GM21423 (cell line): ENCODE data around the gene TSR3.

Experiments used
- ATAC-seq: cut with Tn5 transposase; IDR thresholded peaks from one replicate; pipeline ENCODE4 v1.9.1; 2021; ENCODE audit warnings: mild to moderate bottlenecking, moderate library complexity; ENCODE audit not compliant: unreplicated experiment

TSR3 gene

GRCh38 chr16:1351582-1352362, at the start of gene TSR3, which contains the start of gene GNPTG:
TSR3 (minus strand) TSS chr16:1351878; CDS start chr16:1351804, 74 bp downstream.
GNPTG (plus strand) TSS chr16:1351931; CDS start chr16:1351966, 35 bp downstream.
- ATAC-seq: peak; percentile 87

DNA sequence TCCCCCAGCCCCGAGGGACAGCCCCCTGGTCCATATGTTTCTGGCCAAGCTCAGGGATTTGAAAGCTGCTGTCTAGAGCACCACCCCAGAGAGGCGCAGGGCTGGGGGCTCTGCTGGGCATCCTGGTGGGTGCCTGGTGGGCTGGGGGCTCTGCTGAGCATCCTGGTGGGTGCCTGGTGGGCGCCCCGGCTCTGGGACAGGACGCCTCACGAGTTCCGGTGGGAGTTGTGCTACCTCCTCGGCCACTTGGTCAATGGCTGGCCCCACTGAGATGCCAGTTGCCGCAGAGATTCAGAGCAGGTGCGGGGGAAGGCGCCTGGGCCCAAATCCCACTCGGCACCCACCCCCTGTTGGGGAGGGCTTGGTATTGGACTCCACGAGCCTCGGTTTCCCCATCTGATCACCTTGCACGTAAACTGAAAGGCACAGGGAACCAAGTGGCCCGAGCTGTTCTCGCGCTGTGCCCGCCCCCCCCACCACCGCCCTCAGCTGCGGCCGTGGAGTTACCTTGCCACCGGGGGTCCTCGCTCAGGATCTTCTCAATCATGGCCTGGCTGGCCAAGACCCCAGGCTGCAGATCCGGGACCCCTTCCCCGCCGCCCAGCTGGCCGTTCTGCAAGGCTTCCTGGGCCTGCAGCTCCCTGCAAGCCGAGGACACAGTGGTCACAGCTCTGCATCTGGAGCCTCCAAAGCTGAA, 49.5 kb upstream of the TSR3 start:
- ATAC-seq: no peak

GRCh38 chr16:1398826-1399581, 47.3 kb upstream of the TSR3 start:
- no peak for ATAC-seq

GRCh38 chr16:1398351-1398750, 46.7 kb upstream of the TSR3 start:
- no peak for ATAC-seq

DNA sequence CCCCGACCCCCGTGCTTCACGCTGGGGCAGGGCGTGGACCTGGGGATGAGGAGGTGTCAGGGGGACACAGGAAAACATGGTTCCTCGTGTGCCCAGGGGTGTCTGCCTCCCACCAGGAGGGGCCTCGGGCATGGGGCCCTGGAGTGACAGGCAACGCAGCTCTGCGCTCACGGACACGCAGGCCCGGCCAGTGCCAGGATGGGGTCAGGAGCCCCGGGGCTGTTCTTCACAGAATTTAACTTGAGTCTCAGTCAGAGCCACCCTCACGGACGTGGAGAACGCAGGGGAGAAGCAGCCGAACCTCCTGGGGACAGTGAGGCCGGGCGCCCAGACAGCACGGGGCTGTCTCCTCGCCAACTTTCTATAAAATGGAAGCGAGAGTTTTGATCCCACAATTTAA, 46.1 kb upstream of the TSR3 start:
- no peak for ATAC-seq

DNA sequence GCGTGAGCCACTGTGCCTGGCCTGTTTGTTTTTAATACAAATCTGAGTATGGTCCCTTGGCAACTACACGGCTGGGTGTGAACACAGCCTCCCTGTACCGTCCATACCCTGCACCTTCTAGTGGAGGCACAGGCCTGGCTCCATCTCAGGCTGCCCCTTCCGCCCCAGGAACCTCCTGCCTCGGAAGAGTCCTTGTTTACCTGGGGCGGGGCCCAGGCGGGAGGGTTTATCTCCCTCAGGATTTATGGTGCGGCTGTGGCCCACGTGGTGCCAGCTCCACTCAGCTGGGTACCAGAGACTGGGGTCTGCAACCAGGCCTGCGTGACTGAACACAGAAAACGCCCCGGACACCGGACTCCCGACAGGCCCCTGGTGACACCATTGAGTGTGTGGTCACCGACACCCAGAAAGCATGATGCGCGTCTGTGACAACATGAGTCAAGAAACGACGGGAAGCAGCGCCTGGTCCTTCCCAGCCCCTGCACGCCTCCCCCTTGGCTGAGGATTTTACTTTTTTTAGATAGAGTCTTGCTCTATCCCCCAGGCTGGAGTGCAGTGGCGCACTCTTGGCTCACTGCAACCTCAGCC, 43.9 kb upstream of the TSR3 start:
- ATAC-seq: no peak

DNA sequence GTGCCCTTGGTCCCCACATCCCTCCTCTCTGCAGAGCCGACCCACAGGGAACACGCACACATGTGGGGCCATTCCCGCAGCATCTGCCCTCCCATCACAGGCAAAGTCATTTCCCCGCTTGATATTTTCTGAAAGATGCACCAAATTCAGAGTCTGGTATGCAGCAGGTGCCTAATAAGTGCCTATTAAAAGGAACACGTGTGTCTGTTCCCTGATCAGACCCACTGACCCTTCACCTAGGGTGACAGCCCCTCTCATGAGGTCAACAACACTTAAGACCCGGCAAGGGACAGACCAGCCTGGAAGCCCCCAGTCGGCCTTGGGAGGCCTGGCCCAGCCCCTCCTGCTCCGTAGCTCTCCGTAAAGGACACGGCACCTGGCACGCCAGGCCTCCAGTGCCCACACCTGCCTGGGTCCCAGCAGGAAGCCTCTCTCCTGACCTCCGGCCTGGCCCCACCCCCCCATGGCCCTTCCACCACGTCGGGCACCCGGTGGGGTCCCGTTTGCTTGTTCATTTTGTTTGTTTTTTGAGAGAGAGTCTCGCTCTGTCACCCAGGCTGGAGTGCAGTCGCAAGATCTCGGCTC, 42.8 kb upstream of the TSR3 start:
- ATAC-seq: no peak

- no peak for ATAC-seq
Observed at GRCh38 chr16:1393613-1394176, 42.0 kb upstream of the TSR3 start.

DNA sequence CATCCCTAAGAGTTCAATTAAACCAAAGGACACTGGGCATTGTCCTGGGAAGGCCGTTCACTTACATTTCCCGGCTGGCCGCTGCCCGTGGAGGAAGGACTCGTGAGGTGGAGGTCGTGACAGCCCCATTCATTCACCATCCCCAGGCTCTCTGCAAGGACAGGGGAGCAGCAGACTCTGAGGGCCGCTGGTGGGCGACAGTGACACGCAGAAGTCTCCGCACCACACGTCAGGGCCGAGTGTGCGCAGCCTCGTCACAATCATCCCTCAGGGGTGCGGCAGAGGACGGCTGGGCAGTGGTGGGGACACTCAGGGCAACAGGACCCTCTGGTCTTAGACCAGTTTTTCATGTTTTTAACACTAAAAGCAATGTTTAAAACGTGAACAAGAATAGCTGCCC, 41.1 kb upstream of the TSR3 start:
- ATAC-seq: no peak

DNA sequence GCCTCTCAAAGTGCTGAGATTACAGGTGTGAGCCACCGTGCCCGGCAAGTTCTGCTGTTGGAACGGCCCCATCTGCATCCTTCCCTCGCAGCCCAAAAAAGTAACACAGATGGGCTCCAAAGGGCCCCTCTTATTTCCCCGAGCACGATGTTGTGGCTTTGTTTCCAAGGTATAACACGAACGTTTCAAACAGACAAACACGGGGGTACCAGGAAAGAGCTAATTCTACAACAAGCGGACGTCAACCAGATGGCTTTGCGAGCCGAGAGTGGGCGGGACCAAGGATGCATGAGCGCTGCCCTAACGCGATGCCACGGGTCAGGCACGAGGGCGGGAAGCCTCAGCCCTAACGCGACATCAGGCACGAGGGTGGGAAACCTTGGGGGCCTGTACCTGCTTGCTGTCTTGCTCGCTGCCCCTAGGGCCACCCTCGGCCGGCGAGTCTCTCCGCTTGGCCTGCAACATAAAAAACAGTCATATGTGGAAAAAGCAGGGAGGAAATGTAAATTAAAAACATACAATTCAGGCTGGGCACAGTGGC, 38.6 kb upstream of the TSR3 start:
- ATAC-seq: no peak

DNA sequence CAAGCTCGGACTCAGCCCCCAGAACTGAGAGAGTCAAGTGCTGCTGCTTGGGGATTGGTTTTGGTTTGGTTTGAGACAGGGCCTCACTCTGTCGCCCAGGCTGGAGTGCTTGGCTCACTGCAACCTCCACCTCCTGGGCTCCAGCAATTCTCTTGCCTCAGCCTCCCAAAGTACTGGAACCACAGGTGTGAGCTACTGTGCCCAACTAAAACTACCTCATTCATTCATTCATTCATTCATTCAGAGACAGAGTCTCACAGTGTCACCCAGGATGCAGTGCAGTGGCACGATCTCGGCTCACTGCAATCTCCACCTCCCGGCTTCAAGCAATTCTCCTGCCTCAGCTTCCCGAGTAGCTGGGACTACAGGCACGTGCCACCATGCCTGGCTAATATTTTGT, 38.1 kb upstream of the TSR3 start:
- ATAC-seq: no peak

GRCh38 chr16:1387331-1387730, 35.7 kb upstream of the TSR3 start:
- no peak for ATAC-seq

GRCh38 chr16:1385232-1385631, 33.6 kb upstream of the TSR3 start:
- ATAC-seq: no peak

DNA sequence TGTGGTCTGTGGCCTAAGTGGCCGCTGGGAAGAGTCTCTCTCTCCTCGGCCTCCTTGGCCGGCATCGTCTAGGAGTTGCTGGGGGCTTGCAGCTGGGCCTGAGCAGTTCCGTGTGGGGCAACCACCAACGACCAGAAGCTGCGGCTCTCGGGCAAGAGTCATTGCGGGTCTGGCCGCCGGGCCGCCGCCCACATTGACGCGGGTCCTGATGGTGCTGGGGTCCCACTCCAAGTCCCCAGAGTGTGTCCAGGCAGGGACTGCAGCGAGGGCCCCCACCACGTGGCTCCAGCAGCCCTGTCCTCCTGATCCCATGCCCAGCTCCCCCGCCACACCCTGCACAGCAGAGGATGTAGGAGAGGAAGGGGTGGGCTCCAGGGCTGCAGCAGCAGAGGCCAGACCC, 31.9 kb upstream of the TSR3 start:
- ATAC-seq: no peak

- no peak for ATAC-seq
Observed at GRCh38 chr16:1381612-1382406, 30.1 kb upstream of the TSR3 start.

- no peak for ATAC-seq
Observed at GRCh38 chr16:1380195-1380594, 28.5 kb upstream of the TSR3 start.

DNA sequence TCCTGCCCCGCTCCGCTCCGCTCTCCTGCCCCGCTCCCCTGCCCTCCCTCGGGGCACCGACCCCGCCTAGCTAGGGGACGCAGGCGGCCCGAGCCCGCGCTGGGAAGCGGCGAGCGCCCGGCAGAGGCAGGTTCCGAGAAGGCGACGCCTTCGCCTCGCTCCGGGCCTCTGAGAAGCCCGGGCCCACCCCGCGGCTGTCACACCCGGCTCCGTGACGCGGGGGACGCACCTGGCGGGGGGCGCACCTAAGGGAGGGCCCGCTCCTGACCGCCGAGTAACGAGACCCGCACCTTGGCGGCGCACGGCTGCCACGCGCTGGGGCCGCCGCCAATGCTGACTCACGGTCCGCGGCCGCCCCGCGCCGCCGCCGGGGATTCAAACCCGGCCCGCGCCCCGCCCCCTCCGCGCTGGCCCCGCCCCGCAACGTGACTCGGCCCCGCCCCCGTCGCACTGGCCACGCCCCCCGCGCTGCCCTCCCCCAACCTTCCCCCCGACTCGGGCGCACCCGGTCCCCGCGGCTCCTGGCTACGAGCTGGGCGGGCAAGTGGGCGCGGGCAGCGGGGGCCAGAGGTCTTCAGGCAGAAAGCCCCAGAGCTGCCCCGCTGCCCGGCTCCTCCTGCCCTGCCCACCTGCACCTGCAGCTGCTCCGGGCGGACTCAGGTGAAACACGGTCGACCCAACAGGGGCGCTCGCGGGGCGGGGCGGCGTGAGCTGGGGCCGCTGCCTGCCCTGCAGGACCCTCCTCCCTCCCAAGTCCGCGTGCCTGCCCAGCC, 27.8 kb upstream of the TSR3 start:
- no peak for ATAC-seq

- ATAC-seq: no peak
Observed at GRCh38 chr16:1378804-1379303, 27.2 kb upstream of the TSR3 start.
